B cell (primary cell): ENCODE data around the gene SOX18.

Experiments
- CTCF ChIP-seq: fragments of 200-600 bp; IDR thresholded peaks from one replicate; pipeline ENCODE4 v1.8.0; 2022; ENCODE audit warnings: antibody characterized with exemption, mild to moderate bottlenecking
- EZH2 ChIP-seq: IDR thresholded peaks from 2 replicates; pipeline ENCODE4 v1.6.1; 2012; ENCODE audit warnings: borderline replicate concordance, low read depth, mild to moderate bottlenecking, moderate library complexity, low read length; ENCODE audit not compliant: insufficient read depth, poor library complexity, severe bottlenecking

GRCh38 chr20:64073476-64074183, 24.2 kb upstream of the SOX18 start:
- TF ChIP-seq CTCF (no peak), EZH2 (no peak)
